Hematopoietic multipotent progenitor cell treated with erythropoietin and hydrocortisone succinate and interleukin-3 and kit ligand, for 4 days (in vitro differentiated cells): ENCODE measurements around the gene BAIAP2.

Experiments used
- DNase-seq: peaks from one replicate; pipeline ENCODE4 v3.0.0-alpha.2; 2015

The BAIAP2 gene

GRCh38 chr17:81091774-81092517 lies 57.0 kb downstream of the BAIAP2 start:
- no peak for DNase-seq

- no peak for DNase-seq
These were observed 57.7 kb downstream of the BAIAP2 start for GRCh38 chr17:81092518-81093095.

GRCh38 chr17:81093619-81094508 lies 58.9 kb downstream of the BAIAP2 start:
- DNase-seq, result no peak

GRCh38 chr17:81094509-81095382 lies 59.8 kb downstream of the BAIAP2 start:
- peak; percentile 69 for DNase-seq

GRCh38 chr17:81095383-81095762 lies 60.4 kb downstream of the BAIAP2 start:
- DNase-seq, result no peak

- DNase-seq, result no peak
These were observed 61.8 kb downstream of the BAIAP2 start for GRCh38 chr17:81096741-81097133.

GRCh38 chr17:81097134-81097942 lies 62.4 kb downstream of the BAIAP2 start:
- DNase-seq, result peak; percentile 77

- no peak for DNase-seq
These were observed 63.0 kb downstream of the BAIAP2 start for GRCh38 chr17:81097943-81098308.

- no peak for DNase-seq
These were observed 64.9 kb downstream of the BAIAP2 start for GRCh38 chr17:81099888-81100287.

- DNase-seq, result no peak
These were observed 65.7 kb downstream of the BAIAP2 start for GRCh38 chr17:81100668-81101067.

- DNase-seq, result peak; percentile 90
These were observed 66.8 kb downstream of the BAIAP2 start for GRCh38 chr17:81101614-81102306.

- DNase-seq, result no peak
These were observed 67.4 kb downstream of the BAIAP2 start for GRCh38 chr17:81102352-81102751.

- DNase-seq, result no peak
These were observed 67.9 kb downstream of the BAIAP2 start for GRCh38 chr17:81102869-81103268.

- DNase-seq, result no peak
These were observed 68.4 kb downstream of the BAIAP2 start for GRCh38 chr17:81103379-81103778.

GRCh38 chr17:81106716-81107115 lies 71.8 kb downstream of the BAIAP2 start:
- DNase-seq, result no peak

GRCh38 chr17:81108220-81108619 lies 73.3 kb downstream of the BAIAP2 start:
- no peak for DNase-seq

- DNase-seq, result peak; percentile 35
These were observed 75.0 kb downstream of the BAIAP2 start for GRCh38 chr17:81109957-81110356.

- no peak for DNase-seq
These were observed 75.6 kb downstream of the BAIAP2 start for GRCh38 chr17:81110488-81111040.

GRCh38 chr17:81111066-81111465 lies 76.1 kb downstream of the BAIAP2 start:
- no peak for DNase-seq

GRCh38 chr17:81112450-81112849 lies 77.5 kb downstream of the BAIAP2 start:
- DNase-seq, result no peak

GRCh38 chr17:81113158-81113724 lies 78.3 kb downstream of the BAIAP2 start:
- no peak for DNase-seq
